H1 (cell line): ENCODE data around the gene CRB2. TPM values are rescaled to one million over a fixed set of nuclear protein-coding genes. Genes with fewer than 3 reads are reported as not detected.

Experiments
- CTCF ChIA-PET: fragments of 300-600 bp; sonication (Branson Sonifier 250); formaldehyde crosslinking; loops from one replicate; lab custom pipeline; 2021; ENCODE audit not compliant: partially characterized antibody; lab: Charles Lee
- POLR2A ChIA-PET: fragments of 300-600 bp; sonication (Branson Sonifier 250); formaldehyde crosslinking; loops from one replicate; lab custom pipeline; 2021; ENCODE audit warnings: inconsistent platforms; ENCODE audit not compliant: partially characterized antibody; lab: Charles Lee
- DNase-seq, 2 experiments: peaks; one replicate each; pipeline versions ENCODE4 v3.0.0 to v3.0.0-alpha.2; 2010 to 2022; ENCODE audit warnings: low spot score in 2 of 2, low read depth in 1 of 2, mixed read lengths in 1 of 2
- FAIRE-seq: peaks from 2 replicates; lab custom pipeline; 2011; peaks lifted over from hg19 to GRCh38; lab: Jason Lieb, UNC
- H2AFZ ChIP-seq: 2 replicates; pipeline ENCODE4 v1.8.1; 2012; ENCODE audit warnings: low read length, inconsistent platforms
- H2AK5ac ChIP-seq: 2 replicates; pipeline ENCODE4 v1.6.1; 2013; ENCODE audit warnings: low read depth, low read length
- H2BK120ac ChIP-seq: replicated peaks from 2 replicates; pipeline ENCODE3; 2013; ENCODE audit warnings: low read depth, low read length, inconsistent platforms
- H2BK12ac ChIP-seq: 2 replicates; pipeline ENCODE4 v1.6.1; 2013; ENCODE audit warnings: low read depth, low read length
- H2BK15ac ChIP-seq: 2 replicates; pipeline ENCODE4 v1.6.1; 2013; ENCODE audit warnings: low read length
- H2BK20ac ChIP-seq: 2 replicates; pipeline ENCODE4 v1.6.1; 2013; ENCODE audit warnings: low read length
- H2BK5ac ChIP-seq: 2 replicates; pipeline ENCODE4 v1.6.1; 2013; ENCODE audit warnings: low read depth, low read length
- H3K14ac ChIP-seq: 2 replicates; pipeline ENCODE4 v1.6.1; 2013; ENCODE audit warnings: inconsistent platforms; ENCODE audit not compliant: insufficient read length
- H3K18ac ChIP-seq: 2 replicates; pipeline ENCODE4 v1.6.1; 2013; ENCODE audit warnings: low read length; ENCODE audit errors: extremely low read depth
- H3K23ac ChIP-seq: 2 replicates; pipeline ENCODE4 v1.6.1; 2013; ENCODE audit warnings: inconsistent platforms; ENCODE audit not compliant: insufficient read length
- H3K23me2 ChIP-seq: 2 replicates; pipeline ENCODE4 v1.6.1; 2013; ENCODE audit warnings: low read depth, low read length
- H3K27ac ChIP-seq: 2 replicates; pipeline ENCODE4 v1.6.1; 2011; ENCODE audit warnings: low read depth, low read length, inconsistent platforms
- H3K27me3 ChIP-seq, 4 experiments: replicated peaks in 1 of 4; 1 replicate in 1 of 4; 2 replicates in 3 of 4; pipeline versions ENCODE4 v1.6.1 to v1.8.1; 2011 to 2013; ENCODE audit warnings: low read length in 3 of 4, mild to moderate bottlenecking in 3 of 4, inconsistent platforms in 2 of 4, mixed read lengths in 2 of 4, moderate library complexity in 1 of 4; ENCODE audit not compliant: control insufficient read depth in 3 of 4, insufficient read depth in 3 of 4; ENCODE audit errors: extremely low read depth in 1 of 4
- H3K36me3 ChIP-seq, 4 experiments: 2 replicates each; pipeline versions ENCODE4 v1.6.1 to v1.8.1; 2011 to 2013; ENCODE audit warnings: mild to moderate bottlenecking in 4 of 4, low read length in 3 of 4, moderate library complexity in 2 of 4, control low read depth in 1 of 4, inconsistent platforms in 1 of 4; ENCODE audit not compliant: insufficient read depth in 4 of 4, control insufficient read depth in 2 of 4
- H3K4ac ChIP-seq: replicated peaks from 2 replicates; pipeline ENCODE3; 2013; ENCODE audit warnings: low read length, low read depth, mixed read lengths, inconsistent platforms; ENCODE audit not compliant: insufficient read length
- H3K4me1 ChIP-seq, 4 experiments: replicated peaks in 1 of 4; 1 replicate in 1 of 4; 2 replicates in 3 of 4; pipeline versions ENCODE4 v1.6.1 to v1.8.1; 2011 to 2013; ENCODE audit warnings: low read length in 3 of 4, inconsistent platforms in 2 of 4, mixed read lengths in 1 of 4; ENCODE audit not compliant: insufficient read depth in 4 of 4, control insufficient read depth in 3 of 4
- H3K4me2 ChIP-seq, 2 experiments: 2 replicates each; pipeline versions ENCODE4 v1.6.1 to v1.8.1; 2011 to 2013; ENCODE audit warnings: low read depth in 2 of 2, low read length in 2 of 2, control low read depth in 1 of 2, inconsistent platforms in 1 of 2, mild to moderate bottlenecking in 1 of 2; ENCODE audit not compliant: insufficient read depth in 1 of 2
- H3K4me3 ChIP-seq, 4 experiments: fragments of 200-600, 300-600 bp in 1 of 4; sonication (generic), shearing (Covaris generic), sonication (Bioruptor Twin) in 1 of 4; 2 replicates each; pipeline versions ENCODE4 v1.5.1 to v1.8.1; 2011 to 2016; ENCODE audit warnings: low read length in 4 of 4, low read depth in 3 of 4, control low read depth in 2 of 4, inconsistent platforms in 2 of 4, mild to moderate bottlenecking in 2 of 4, mixed read lengths in 1 of 4, moderate library complexity in 1 of 4; ENCODE audit not compliant: insufficient read depth in 2 of 4; ENCODE audit errors: extremely low read depth in 1 of 4
- H3K56ac ChIP-seq: replicated peaks from 2 replicates; pipeline ENCODE3; 2013; ENCODE audit warnings: low read depth, mild to moderate bottlenecking, mixed read lengths, low read length, inconsistent platforms; ENCODE audit not compliant: insufficient read length
- H3K79me1 ChIP-seq: 2 replicates; pipeline ENCODE4 v1.6.1; 2013; ENCODE audit warnings: low read depth, low read length, control low read depth
- H3K79me2 ChIP-seq, 2 experiments: 2 replicates each; pipeline versions ENCODE4 v1.6.1 to v1.8.1; 2012 to 2013; ENCODE audit warnings: low read length in 2 of 2, mild to moderate bottlenecking in 2 of 2, inconsistent platforms in 1 of 2; ENCODE audit not compliant: insufficient read depth in 2 of 2, control insufficient read depth in 1 of 2
- H3K9ac ChIP-seq, 4 experiments: replicated peaks in 1 of 4; 1 replicate in 1 of 4; 2 replicates in 3 of 4; pipeline versions ENCODE4 v1.6.1 to v1.8.1; 2011 to 2013; ENCODE audit warnings: low read depth in 3 of 4, low read length in 3 of 4, control low read depth in 2 of 4, mild to moderate bottlenecking in 2 of 4, moderate library complexity in 2 of 4, inconsistent platforms in 1 of 4; ENCODE audit errors: extremely low read depth in 1 of 4
- H3K9me3 ChIP-seq, 2 experiments: 2 replicates each; pipeline versions ENCODE4 v1.6.1 to v1.8.1; 2012 to 2013; ENCODE audit warnings: mild to moderate bottlenecking in 2 of 2, moderate library complexity in 2 of 2, control low read depth in 1 of 2, inconsistent platforms in 1 of 2, low read depth in 1 of 2, low read length in 1 of 2, mixed read lengths in 1 of 2; ENCODE audit not compliant: insufficient read depth in 2 of 2
- H4K20me1 ChIP-seq, 2 experiments: replicated peaks in 1 of 2; 2 replicates each; pipeline versions ENCODE3 to v1.8.1; 2011 to 2013; ENCODE audit warnings: inconsistent platforms in 2 of 2, low read length in 2 of 2, mild to moderate bottlenecking in 1 of 2; ENCODE audit not compliant: insufficient read depth in 2 of 2, control insufficient read depth in 1 of 2
- H4K5ac ChIP-seq: 2 replicates; pipeline ENCODE4 v1.6.1; 2013; ENCODE audit warnings: low read length, low read depth, mixed read lengths, inconsistent platforms; ENCODE audit not compliant: insufficient read length
- H4K8ac ChIP-seq: 2 replicates; pipeline ENCODE4 v1.8.0; 2013; ENCODE audit warnings: mild to moderate bottlenecking, moderate library complexity, low read length, inconsistent platforms; ENCODE audit not compliant: insufficient read depth; ENCODE audit errors: extremely low read depth
- H4K91ac ChIP-seq: replicated peaks from 2 replicates; pipeline ENCODE3; 2013; ENCODE audit warnings: low read length, mixed read lengths, inconsistent platforms; ENCODE audit not compliant: insufficient read length
- BACH1 ChIP-seq: IDR thresholded peaks from 2 replicates; pipeline ENCODE4 v1.6.1; 2012; ENCODE audit warnings: low read length, improper control_type of control experiment
- BRCA1 ChIP-seq: IDR thresholded peaks from 2 replicates; pipeline ENCODE4 v1.6.1; 2012; ENCODE audit warnings: low read depth, low read length, improper control_type of control experiment
- CHD1 ChIP-seq: IDR thresholded peaks from 2 replicates; pipeline ENCODE4 v1.6.1; 2012; ENCODE audit warnings: low read depth, low read length, improper control_type of control experiment
- CTCF ChIP-seq, 3 experiments: IDR thresholded peaks; 1 replicate in 2 of 3; 2 replicates in 1 of 3; pipeline versions ENCODE4 v1.5.1 to v1.6.1; 2011; ENCODE audit warnings: low read length in 3 of 3, mild to moderate bottlenecking in 3 of 3, inconsistent platforms in 2 of 3, low read depth in 1 of 3, moderate library complexity in 1 of 3; ENCODE audit not compliant: insufficient read depth in 1 of 3; ENCODE audit errors: control extremely low read depth in 1 of 3
- E2F6 ChIP-seq: IDR thresholded peaks from 2 replicates; pipeline ENCODE4 v1.6.1; 2012; ENCODE audit warnings: inconsistent platforms
- KDM4A ChIP-seq: IDR thresholded peaks from one replicate; pipeline ENCODE4 v1.7.1; 2012; ENCODE audit warnings: low read depth, mild to moderate bottlenecking, moderate library complexity, low read length, inconsistent platforms; ENCODE audit not compliant: severe bottlenecking
- KDM5A ChIP-seq: fragments of 200-600 bp; IDR thresholded peaks from 2 replicates; pipeline ENCODE4 v1.7.1; 2012; ENCODE audit warnings: mild to moderate bottlenecking, low read length, inconsistent platforms, mixed read lengths
- NANOG ChIP-seq: IDR thresholded peaks from 2 replicates; pipeline ENCODE4 v1.6.1; 2011; ENCODE audit warnings: low read length, low read depth, mild to moderate bottlenecking, inconsistent platforms; ENCODE audit not compliant: insufficient read depth, poor library complexity, severe bottlenecking
- RBBP5 ChIP-seq: IDR thresholded peaks from 2 replicates; pipeline ENCODE4 v1.7.1; 2012; ENCODE audit warnings: low read depth, mild to moderate bottlenecking, inconsistent platforms, low read length, moderate library complexity, borderline replicate concordance
- SIX5 ChIP-seq: IDR thresholded peaks from 2 replicates; pipeline ENCODE4 v1.6.1; 2011; ENCODE audit warnings: mild to moderate bottlenecking, low read depth, low read length
- SP1 ChIP-seq: IDR thresholded peaks from 2 replicates; pipeline ENCODE4 v1.6.1; 2011; ENCODE audit warnings: low read depth, low read length
- WGBS, 2 experiments: shearing (Covaris generic) in 1 of 2; methylation state at CpG; one replicate each; pipeline versions ENCODE4 v1.1.6 to v1.1.7; 2013 to 2015; ENCODE audit warnings: low lambda C conversion rate in 2 of 2, mixed read lengths in 2 of 2, inconsistent platforms in 1 of 2, low coverage in 1 of 2, missing lambda C conversion rate in 1 of 2; ENCODE audit not compliant: insufficient replicate concordance in 2 of 2, insufficient coverage in 1 of 2, insufficient read length in 1 of 2; ENCODE audit errors: extremely low coverage in 1 of 2, missing lambda C conversion rate in 1 of 2; 5-methylcytosine and 5-hydroxymethylcytosine counted together
- polyA plus RNA-seq, 7 experiments: library from polyadenylated mRNA; depleted of rRNA in 3 of 7; stranded (reverse) in 5 of 7; unstranded in 2 of 7; fragments of >200 nt in 5 of 7; fragments of 200-250 nt in 2 of 7; gene quantifications; 1 replicate in 5 of 7; 2 replicates in 1 of 7; 4 replicates in 1 of 7; pipeline versions ENCODE4 v1.2.1 to v1.2.3, GENCODE V29; 2011 to 2013; ENCODE audit warnings: missing spikeins in 2 of 7, mixed read lengths in 2 of 7
- total RNA-seq: library from RNA; stranded (reverse); fragmentation: NEBNext Ultra II Directional; extraction: Animal tissue kit (Norgen Biotek cat#: 25700); gene quantifications from 2 replicates; pipeline ENCODE4 v1.2.1, GENCODE V29; 2021

CRB2 gene
- total and polyA plus RNA-seq, 2 of the 8 experiments (the other 6 are each of a cell fraction or from before 2014, with no cell fraction given): 4.0 to 8.4 TPM

- ChIA-PET CTCF (no interaction called here), POLR2A (interaction anchor here (1.6 kb wide), 1 partner anchor 10 kb away, joined by 3 read pairs; no protein-coding TSS in a partner anchor)
- DNase-seq (no peak), FAIRE-seq (no peak)
- H3K18ac ChIP-seq: no peak overlapping the region
- H3K4me2 ChIP-seq: no peak overlapping the region
- H2AFZ ChIP-seq: no peak overlapping the region
- H3K23me2 ChIP-seq: no peaks in the 10 kb centered on the region
- no peak overlapping the region for H4K8ac ChIP-seq
- no peak overlapping the region for H4K5ac ChIP-seq
- H3K4me3 ChIP-seq: no peak overlapping the region
- H2BK15ac ChIP-seq: no peak overlapping the region
- H3K23ac ChIP-seq: no peak overlapping the region
- no peak overlapping the region for H2BK120ac ChIP-seq
- 84% methylated on average over 7 of the region's 7 CpGs; no CpG with 5 or more reads in 1 of the 2 experiments for WGBS, 2 experiments
- no peak overlapping the region for H3K9ac ChIP-seq
- no peak overlapping the region for H3K27ac ChIP-seq
- H3K79me2 ChIP-seq: no peaks in the 10 kb centered on the region
- H3K56ac ChIP-seq: no peak overlapping the region
- TF ChIP-seq BRCA1 (no peak), SIX5 (no peak), NANOG (no peak), KDM5A (no peak), RBBP5 (no peak), BACH1 (no peak), CTCF (IDR thresholded peaks at IDR 0.05; ENCODE audit: control extremely low read depth in 1 of 3, insufficient read depth in 1 of 3, low read depth in 1 of 3, low read length in 3 of 3) (no peak), KDM4A (no peak), E2F6 (no peak), CHD1 (no peak), SP1 (no peak)
- no peaks in the 10 kb centered on the region for H3K36me3 ChIP-seq
- no peak overlapping the region for H2BK20ac ChIP-seq
- no peaks in the 10 kb centered on the region for H3K27me3 ChIP-seq
- no peak overlapping the region for H3K4ac ChIP-seq
- H4K91ac ChIP-seq: no peak overlapping the region
- H2BK5ac ChIP-seq: no peak overlapping the region
- no peaks in the 10 kb centered on the region for H3K79me1 ChIP-seq
- H2BK12ac ChIP-seq: no peak overlapping the region
- no peak overlapping the region for H3K14ac ChIP-seq
- peaks cover 0 to 7% (median 2%) of the 10 kb centered on the region in 4 experiments; a peak in 4 of 7 replicates for H3K4me1 ChIP-seq
- H3K9me3 ChIP-seq: no peaks in the 10 kb centered on the region
- no peaks in the 10 kb centered on the region for H4K20me1 ChIP-seq
- no peak overlapping the region for H2AK5ac ChIP-seq
Measured at GRCh38 chr9:123414204-123414603, 58.2 kb downstream of the CRB2 start.
